Stomach (tissue), 4 donors: ENCODE measurements around the gene RAMP1.

ENCODE experiments used
- EP300 ChIP-seq: sonication (generic); formaldehyde crosslinking; IDR thresholded peaks from one replicate; pipeline ENCODE4 v1.6.1; 2017; ENCODE audit warnings: antibody characterized with exemption
- POLR2AphosphoS5 ChIP-seq, 3 donors: sonication (generic); formaldehyde crosslinking; IDR thresholded peaks; one replicate each; pipeline ENCODE4 v1.6.1; 2016; ENCODE audit warnings: antibody characterized with exemption in 3 of 3
- TF ChIP-seq, protein P1 (sequence below), 7 experiments: fragments of 450-650 bp in 4 of 7; fragments of 200-600 bp in 3 of 7; sonication (generic) in 3 of 7; IDR thresholded peaks; one replicate each; pipeline ENCODE4 v1.5.1; 2016 to 2019; ENCODE audit warnings: antibody characterized with exemption in 7 of 7, control low read depth in 2 of 7, mild to moderate bottlenecking in 1 of 7

- TF ChIP-seq, protein P1, sequence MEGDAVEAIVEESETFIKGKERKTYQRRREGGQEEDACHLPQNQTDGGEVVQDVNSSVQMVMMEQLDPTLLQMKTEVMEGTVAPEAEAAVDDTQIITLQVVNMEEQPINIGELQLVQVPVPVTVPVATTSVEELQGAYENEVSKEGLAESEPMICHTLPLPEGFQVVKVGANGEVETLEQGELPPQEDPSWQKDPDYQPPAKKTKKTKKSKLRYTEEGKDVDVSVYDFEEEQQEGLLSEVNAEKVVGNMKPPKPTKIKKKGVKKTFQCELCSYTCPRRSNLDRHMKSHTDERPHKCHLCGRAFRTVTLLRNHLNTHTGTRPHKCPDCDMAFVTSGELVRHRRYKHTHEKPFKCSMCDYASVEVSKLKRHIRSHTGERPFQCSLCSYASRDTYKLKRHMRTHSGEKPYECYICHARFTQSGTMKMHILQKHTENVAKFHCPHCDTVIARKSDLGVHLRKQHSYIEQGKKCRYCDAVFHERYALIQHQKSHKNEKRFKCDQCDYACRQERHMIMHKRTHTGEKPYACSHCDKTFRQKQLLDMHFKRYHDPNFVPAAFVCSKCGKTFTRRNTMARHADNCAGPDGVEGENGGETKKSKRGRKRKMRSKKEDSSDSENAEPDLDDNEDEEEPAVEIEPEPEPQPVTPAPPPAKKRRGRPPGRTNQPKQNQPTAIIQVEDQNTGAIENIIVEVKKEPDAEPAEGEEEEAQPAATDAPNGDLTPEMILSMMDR (IDR thresholded peaks at IDR 0.05) = no peak
- TF ChIP-seq EP300 (peak; percentile 54), POLR2AphosphoS5 (IDR thresholded peaks at IDR 0.05) (peak in 2 of 3 donors; percentile 6 to 72)
These were observed 36.4 kb downstream of the RAMP1 start for GRCh38 chr2:237895544-237896506.
